Sigmoid colon (tissue), 7 donors: ENCODE results near the gene HEXD. TPM values are rescaled to one million over a fixed set of nuclear protein-coding genes. Genes with fewer than 3 reads are reported as not detected.

Source experiments
- DNase-seq: peaks from one replicate; pipeline ENCODE4 v3.0.0-alpha.2; 2019
- H3K27ac ChIP-seq, 4 donors: fragments of 200-600 bp; sonication (generic); one replicate each; pipeline ENCODE4 v1.5.1; 2016 to 2019; ENCODE audit warnings: mild to moderate bottlenecking in 1 of 4
- H3K27me3 ChIP-seq, 3 donors: fragments of 200-600 bp; sonication (generic); one replicate each; pipeline ENCODE4 v1.5.1; 2019; ENCODE audit warnings: mild to moderate bottlenecking in 1 of 3
- H3K36me3 ChIP-seq, 4 donors: fragments of 200-600 bp; sonication (generic); one replicate each; pipeline ENCODE4 v1.5.1; 2016 to 2019
- H3K4me1 ChIP-seq, 4 donors: fragments of 200-600 bp; sonication (generic); one replicate each; pipeline ENCODE4 v1.5.1; 2017 to 2019
- H3K4me3 ChIP-seq, 4 donors: fragments of 200-600 bp; sonication (generic); one replicate each; pipeline ENCODE4 v1.5.1; 2017 to 2019; ENCODE audit warnings: mild to moderate bottlenecking in 2 of 4, moderate library complexity in 1 of 4
- H3K9me3 ChIP-seq, 4 donors: fragments of 200-600 bp in 3 of 4; sonication (generic) in 3 of 4; one replicate each; pipeline versions ENCODE4 v1.5.1 to v1.6.1; 2013 to 2019
- EP300 ChIP-seq, 4 donors: sonication (generic); formaldehyde crosslinking; IDR thresholded peaks; one replicate each; pipeline ENCODE4 v1.6.1; 2017; ENCODE audit warnings: antibody characterized with exemption in 4 of 4
- POLR2A ChIP-seq, 2 donors: fragments of 450-650 bp; IDR thresholded peaks; one replicate each; pipeline ENCODE4 v1.6.1; 2016; ENCODE audit warnings: antibody characterized with exemption in 2 of 2, mild to moderate bottlenecking in 2 of 2, moderate library complexity in 2 of 2
- POLR2AphosphoS5 ChIP-seq, 4 donors: sonication (generic); formaldehyde crosslinking; IDR thresholded peaks; one replicate each; pipeline ENCODE4 v1.6.1; 2017; ENCODE audit warnings: antibody characterized with exemption in 4 of 4
- WGBS, 2 donors: extraction: QIAGEN DNeasy Blood & Tissue Kit; methylation state at CpG; one replicate each; pipeline ENCODE4 v1.1.7; 2013; 5-methylcytosine and 5-hydroxymethylcytosine counted together
- intact Hi-C: fragments of 100-400 bp; cut with DNase I; formaldehyde crosslinking; loops from one replicate; pipeline ENCODE4 v1.15.1; 2023
- polyA plus RNA-seq, 3 donors: library from polyadenylated mRNA; stranded (reverse); fragments of 200-250 nt; gene quantifications; one replicate each; pipeline ENCODE4 v1.2.3, GENCODE V29; 2013
- total RNA-seq, 4 donors: library from RNA; depleted of rRNA; stranded (reverse); fragments of >200 nt; gene quantifications; one replicate each; pipeline ENCODE4 v1.1.0, GENCODE V29; 2016
- TF ChIP-seq, protein P1 (sequence below), 4 experiments: fragments of 450-650 bp in 3 of 4; fragments of 200-600 bp in 1 of 4; IDR thresholded peaks; one replicate each; pipeline ENCODE4 v1.5.1; 2016 to 2019; ENCODE audit warnings: antibody characterized with exemption in 4 of 4, mild to moderate bottlenecking in 3 of 4, moderate library complexity in 2 of 4
- donor health status: healthy with polysubstance abuse.
- donor health status: Bipolar disorder and iron deficiency.
- donor health status: healthy.

Gene HEXD
- total and polyA plus RNA-seq, 7 donors = 9.5 to 46.2 (median 23.9) TPM

DNA sequence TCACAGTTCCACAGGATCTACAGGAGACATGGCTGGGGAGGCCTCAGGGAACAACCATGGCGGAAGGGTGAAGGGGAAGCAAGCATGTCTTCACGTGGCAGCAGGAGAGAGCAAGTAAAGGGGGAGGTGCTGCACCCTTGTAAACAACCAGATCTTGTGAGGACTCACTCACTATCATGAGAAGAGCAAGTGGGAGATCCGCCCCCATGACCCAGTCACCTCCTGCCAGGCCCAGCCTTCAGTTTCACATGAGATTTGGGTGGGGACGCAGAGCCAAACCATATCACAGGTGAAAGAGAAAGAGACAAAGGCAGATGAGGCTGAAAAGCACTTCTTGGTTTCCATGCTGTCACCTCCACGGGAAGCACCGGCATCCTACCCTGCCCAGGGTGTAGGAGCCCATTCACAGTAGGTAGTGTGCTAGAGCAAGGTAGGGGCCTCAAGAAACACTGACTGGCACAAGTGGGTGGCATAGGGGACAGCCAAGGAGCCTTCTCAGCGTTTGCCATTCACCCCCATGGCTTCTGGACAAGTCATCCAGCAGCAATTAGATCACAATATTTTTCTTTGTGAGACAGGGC, 47.0 kb downstream of the HEXD start:
- H3K4me1 ChIP-seq = peaks cover 0 to 2% (median 0%) of the 10 kb centered on the region in 4 donors
- no peak for DNase-seq
- H3K27ac ChIP-seq = no peak overlapping the region
- no peak for TF ChIP-seq POLR2AphosphoS5 (IDR thresholded peaks at IDR 0.05)
- TF ChIP-seq, protein P1, sequence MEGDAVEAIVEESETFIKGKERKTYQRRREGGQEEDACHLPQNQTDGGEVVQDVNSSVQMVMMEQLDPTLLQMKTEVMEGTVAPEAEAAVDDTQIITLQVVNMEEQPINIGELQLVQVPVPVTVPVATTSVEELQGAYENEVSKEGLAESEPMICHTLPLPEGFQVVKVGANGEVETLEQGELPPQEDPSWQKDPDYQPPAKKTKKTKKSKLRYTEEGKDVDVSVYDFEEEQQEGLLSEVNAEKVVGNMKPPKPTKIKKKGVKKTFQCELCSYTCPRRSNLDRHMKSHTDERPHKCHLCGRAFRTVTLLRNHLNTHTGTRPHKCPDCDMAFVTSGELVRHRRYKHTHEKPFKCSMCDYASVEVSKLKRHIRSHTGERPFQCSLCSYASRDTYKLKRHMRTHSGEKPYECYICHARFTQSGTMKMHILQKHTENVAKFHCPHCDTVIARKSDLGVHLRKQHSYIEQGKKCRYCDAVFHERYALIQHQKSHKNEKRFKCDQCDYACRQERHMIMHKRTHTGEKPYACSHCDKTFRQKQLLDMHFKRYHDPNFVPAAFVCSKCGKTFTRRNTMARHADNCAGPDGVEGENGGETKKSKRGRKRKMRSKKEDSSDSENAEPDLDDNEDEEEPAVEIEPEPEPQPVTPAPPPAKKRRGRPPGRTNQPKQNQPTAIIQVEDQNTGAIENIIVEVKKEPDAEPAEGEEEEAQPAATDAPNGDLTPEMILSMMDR (IDR thresholded peaks at IDR 0.05) = no peak
- no peak for TF ChIP-seq POLR2A (IDR thresholded peaks at IDR 0.05)
- peaks cover 12 to 99% (median 49%) of the 10 kb centered on the region in 4 donors for H3K36me3 ChIP-seq
- no peaks in the 10 kb centered on the region for H3K9me3 ChIP-seq
- intact Hi-C loops = no loop called here
- no peaks in the 10 kb centered on the region for H3K27me3 ChIP-seq
- WGBS, 2 donors = 84 to 88% methylated on average over 7 of the region's 7 CpGs
- H3K4me3 ChIP-seq = no peak overlapping the region

GRCh38 chr17:82468692-82469091, 50.5 kb downstream of the HEXD start:
- DNase-seq = no peak
- 89 to 94% methylated on average over 7 of the region's 7 CpGs for WGBS, 2 donors
- H3K36me3 ChIP-seq = peaks cover 10 to 93% (median 35%) of the 10 kb centered on the region in 4 donors
- H3K27me3 ChIP-seq = no peaks in the 10 kb centered on the region
- intact Hi-C loops = no loop called here
- H3K27ac ChIP-seq = no peak overlapping the region
- no peaks in the 10 kb centered on the region for H3K9me3 ChIP-seq
- TF ChIP-seq POLR2A (IDR thresholded peaks at IDR 0.05) = no peak
- TF ChIP-seq EP300 (IDR thresholded peaks at IDR 0.05) = no peak
- no peak for TF ChIP-seq POLR2AphosphoS5 (IDR thresholded peaks at IDR 0.05)
- TF ChIP-seq, protein P1 (IDR thresholded peaks at IDR 0.05) = no peak
- no peak overlapping the region for H3K4me3 ChIP-seq
- H3K4me1 ChIP-seq = no peaks in the 10 kb centered on the region

DNA sequence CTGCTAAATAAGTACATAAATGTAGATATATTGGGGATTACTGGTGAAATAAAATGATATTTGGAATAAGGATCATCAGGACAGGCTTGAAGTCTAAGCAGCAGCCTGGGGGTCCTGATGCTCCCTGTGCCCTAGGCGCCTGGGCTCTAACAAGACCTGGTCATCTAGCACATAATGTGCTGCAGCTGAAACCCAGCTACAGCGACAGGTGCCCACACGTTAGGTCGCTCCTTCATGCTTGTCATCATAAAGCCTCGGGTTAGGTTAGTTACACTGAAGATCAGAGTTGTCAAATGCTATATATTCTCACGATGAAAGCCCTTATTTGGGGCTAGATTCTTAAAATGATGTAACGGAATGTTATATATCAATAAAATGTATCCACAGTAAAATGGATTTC, 51.9 kb downstream of the HEXD start:
- WGBS, 2 donors = 97 to 98% methylated on average over 7 of the region's 7 CpGs
- intact Hi-C loops = no loop called here
- TF ChIP-seq EP300 (IDR thresholded peaks at IDR 0.05) = no peak
- no peak for TF ChIP-seq POLR2AphosphoS5 (IDR thresholded peaks at IDR 0.05)
- no peak for DNase-seq
- Histone ChIP-seq H3K27ac (no peak overlapping the region), H3K4me3 (no peak overlapping the region), H3K27me3 (no peaks in the 10 kb centered on the region), H3K36me3 (peaks cover 9 to 93% (median 29%) of the 10 kb centered on the region in 4 donors), H3K9me3 (no peaks in the 10 kb centered on the region), H3K4me1 (no peaks in the 10 kb centered on the region)

GRCh38 chr17:82474223-82475010, 56.3 kb downstream of the HEXD start:
- Histone ChIP-seq H3K4me3 (no peak overlapping the region), H3K36me3 (peaks cover 23 to 92% (median 38%) of the 10 kb centered on the region in 4 donors), H3K27ac (no peak overlapping the region), H3K4me1 (no peaks in the 10 kb centered on the region), H3K27me3 (no peaks in the 10 kb centered on the region), H3K9me3 (no peaks in the 10 kb centered on the region)
- TF ChIP-seq EP300 (IDR thresholded peaks at IDR 0.05) (no peak), POLR2AphosphoS5 (IDR thresholded peaks at IDR 0.05) (no peak), POLR2A (IDR thresholded peaks at IDR 0.05) (no peak)
- TF ChIP-seq, protein P1 (IDR thresholded peaks at IDR 0.05) = no peak
- DNase-seq = no peak
- intact Hi-C loops = no loop called here
- WGBS, 2 donors = 85 to 87% methylated on average over 11 of the region's 11 CpGs

- H3K27ac ChIP-seq = no peak overlapping the region
- 94% methylated on average over 8 of the region's 8 CpGs for WGBS, 2 donors
- H3K4me1 ChIP-seq = no peaks in the 10 kb centered on the region
- H3K9me3 ChIP-seq = no peaks in the 10 kb centered on the region
- no peaks in the 10 kb centered on the region for H3K27me3 ChIP-seq
- TF ChIP-seq, protein P1 (IDR thresholded peaks at IDR 0.05) = no peak
- no peak overlapping the region for H3K4me3 ChIP-seq
- DNase-seq = no peak
- peaks cover 26 to 92% (median 45%) of the 10 kb centered on the region in 4 donors for H3K36me3 ChIP-seq
- intact Hi-C loops = no loop called here
Measured at GRCh38 chr17:82475458-82475857, 57.3 kb downstream of the HEXD start.
